Heart left ventricle (tissue), 13 donors: Measurements from ENCODE around the gene TUBA8.

ENCODE experiments used
- POLR2A ChIP-seq, 2 donors: fragments of 450-650 bp; IDR thresholded peaks; one replicate each; pipeline ENCODE4 v1.6.1; 2017; ENCODE audit warnings: antibody characterized with exemption in 2 of 2, mild to moderate bottlenecking in 2 of 2, moderate library complexity in 2 of 2
- TF ChIP-seq, protein P1 (sequence below), 12 donors: fragments of 200-600 bp; sonication (generic) in 4 of 12; IDR thresholded peaks; one replicate each; pipeline versions ENCODE4 v1.5.0 to v1.8.0; 2018 to 2022; ENCODE audit warnings: antibody characterized with exemption in 12 of 12, mild to moderate bottlenecking in 5 of 12
- donor health status: ischemic (EF 13 %, LVEDD 7.1; RV severe dilation, severe dysfunction).
- donor health status: DM: no; HTN: yes; CAD: no.
- donor health status: DM: no; HTN: no; CAD: no.
- donor health status: ischemic (EF 25% LVEDD 6.9; RV normal size, moderate dysfunction).
- donor health status: ischemic (EF 25% LVEDD 5.7; RV mildly dilated, moderate dysfunction).
- donor health status: ischemic (EF 35%, LVEDD 5.7; RV mildly dilated, moderate dysfunction).
- donor health status: nonischemic (EF 11% LVEDD 7.7; RV severe dilation, severe dysfunction).
- donor health status: DM: yes; HTN: yes; CAD: no.
- donor health status: PGD.
- donor health status: ischemic (EF 29% LVEDD 5.4; RV normal size, mild dysfunction).
- donor health status: nonischemic (EF 23%, LVEDD 6.1; RV moderate dilation, normal function).

DNA sequence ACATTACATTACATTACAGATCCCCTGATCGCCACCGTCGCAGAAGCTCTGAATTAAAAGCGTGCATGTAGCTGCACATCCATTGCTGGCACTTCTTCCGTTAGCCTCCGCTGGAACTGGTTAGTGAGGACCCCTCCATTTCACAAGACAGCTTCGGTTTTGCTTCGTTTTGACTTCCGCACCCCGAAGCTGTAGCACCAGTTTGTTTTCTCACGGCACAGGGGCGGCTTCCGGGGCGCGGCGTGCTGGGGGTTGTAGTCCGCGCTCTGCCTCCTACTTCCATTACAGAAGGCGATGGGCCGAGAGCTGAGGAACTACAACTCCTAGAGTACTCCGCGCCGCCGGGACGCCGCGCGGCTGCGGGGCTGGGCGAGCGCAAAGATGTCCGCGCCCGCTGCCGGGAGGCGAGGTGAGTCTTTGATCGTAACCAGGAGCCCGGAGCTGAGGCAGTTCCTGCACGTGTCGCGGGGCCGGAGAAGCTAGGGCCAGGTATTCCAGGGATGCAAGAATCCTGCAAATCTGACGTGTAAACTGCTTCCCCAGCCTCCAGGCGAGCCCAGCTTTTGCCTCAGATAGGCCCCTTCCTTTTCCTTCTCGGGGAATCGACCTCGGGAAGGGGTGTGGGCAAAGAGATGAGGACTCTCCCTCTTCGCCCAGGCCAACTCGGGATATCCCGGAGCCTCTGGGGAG, 32.8 kb upstream of the TUBA8 start, which contains the start of gene PEX26:
- TF ChIP-seq, protein P1, sequence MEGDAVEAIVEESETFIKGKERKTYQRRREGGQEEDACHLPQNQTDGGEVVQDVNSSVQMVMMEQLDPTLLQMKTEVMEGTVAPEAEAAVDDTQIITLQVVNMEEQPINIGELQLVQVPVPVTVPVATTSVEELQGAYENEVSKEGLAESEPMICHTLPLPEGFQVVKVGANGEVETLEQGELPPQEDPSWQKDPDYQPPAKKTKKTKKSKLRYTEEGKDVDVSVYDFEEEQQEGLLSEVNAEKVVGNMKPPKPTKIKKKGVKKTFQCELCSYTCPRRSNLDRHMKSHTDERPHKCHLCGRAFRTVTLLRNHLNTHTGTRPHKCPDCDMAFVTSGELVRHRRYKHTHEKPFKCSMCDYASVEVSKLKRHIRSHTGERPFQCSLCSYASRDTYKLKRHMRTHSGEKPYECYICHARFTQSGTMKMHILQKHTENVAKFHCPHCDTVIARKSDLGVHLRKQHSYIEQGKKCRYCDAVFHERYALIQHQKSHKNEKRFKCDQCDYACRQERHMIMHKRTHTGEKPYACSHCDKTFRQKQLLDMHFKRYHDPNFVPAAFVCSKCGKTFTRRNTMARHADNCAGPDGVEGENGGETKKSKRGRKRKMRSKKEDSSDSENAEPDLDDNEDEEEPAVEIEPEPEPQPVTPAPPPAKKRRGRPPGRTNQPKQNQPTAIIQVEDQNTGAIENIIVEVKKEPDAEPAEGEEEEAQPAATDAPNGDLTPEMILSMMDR (IDR thresholded peaks at IDR 0.05) = no peak
- TF ChIP-seq POLR2A (IDR thresholded peaks at IDR 0.05) = peak in 1 of 2 donors; percentile 63
